ENCODE measurements around the gene FLAD1.

Gene FLAD1

DNA sequence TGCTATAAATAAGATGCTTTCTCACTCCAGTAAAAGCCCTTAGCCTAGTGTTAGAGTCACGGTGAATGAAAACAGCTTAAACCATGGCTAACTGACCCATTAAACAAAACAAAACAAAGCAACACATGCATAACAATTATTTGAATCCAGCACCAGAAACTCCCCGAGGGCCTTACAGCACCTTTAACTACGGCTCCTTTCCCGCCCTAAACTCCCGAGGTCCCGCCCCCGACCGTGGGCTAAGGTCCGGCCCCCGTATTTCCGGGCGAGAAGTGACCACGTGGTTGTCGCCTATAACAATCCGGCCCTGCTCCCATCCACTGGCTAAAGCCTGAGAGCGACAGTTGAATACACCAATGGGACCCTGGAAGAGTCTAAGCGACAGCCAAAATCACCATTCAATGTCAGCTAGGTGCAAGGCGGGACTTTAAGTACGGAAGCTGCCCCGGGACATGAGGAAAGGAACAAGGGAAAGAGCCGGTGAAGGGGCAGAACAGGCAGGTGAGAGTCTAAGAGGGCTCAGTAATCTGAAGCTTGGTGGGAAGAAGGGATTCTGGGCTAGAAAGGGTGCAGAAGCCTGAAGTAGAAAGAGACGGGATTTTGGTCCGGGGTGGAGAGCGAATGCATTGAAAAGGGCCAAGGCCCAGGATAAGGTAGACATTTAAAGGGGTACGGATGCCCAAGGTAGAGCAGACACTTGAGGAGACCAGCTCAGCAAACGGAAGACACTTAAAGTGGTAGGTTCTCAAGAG, at the start of gene FLAD1:
Gene FLAD1 (plus strand): TSS at position 448 of the 752 bp plus-strand sequence. CDS start 351 bp downstream, outside the sequence.
- peaks cover 7 to 37% of the 10 kb centered on the region in 2 experiments; a peak in 2 of 3 replicates for H3K36me3 ChIP-seq (ENCODE audit: control insufficient read depth in 2 of 2, insufficient read depth in 1 of 2, low read length in 2 of 2)
- ChIA-PET POLR2A (interaction anchor here (0.5 to 3.3 kb wide), 20 partner anchors 10 to 325 kb away, joined by 3 to 66 read pairs (median 5); partner anchors contain the start of genes ADAM15, CKS1B, LENEP and PBXIP1), CTCF (interaction anchor here (0.6 to 3.6 kb wide), 13 partner anchors 9 to 1338 kb away, joined by 3 to 55 read pairs (median 4); partner anchors contain the start of genes CKS1B, KRTCAP2, LENEP and PBXIP1)
- no peaks in the 10 kb centered on the region for H3K9me3 ChIP-seq (ENCODE audit: control insufficient read depth, insufficient read depth, low read depth, low read length)
- H3K27ac ChIP-seq (ENCODE audit: extremely low read depth, low read depth, low read length), result peak within 1 kb of the TSS; percentile 73
- H3K4me3 ChIP-seq (ENCODE audit: low read depth, low read length), result peak within 1 kb of the TSS; percentile 70
- H3K4me1 ChIP-seq (ENCODE audit: control insufficient read depth, insufficient read depth, low read length), result no peaks in the 10 kb centered on the region
- peak; percentile 56; the same call in 1 of the 2 replicates for TF ChIP-seq KLF9 (tag by site-specific recombination; IDR thresholded peaks at IDR 0.05; ENCODE audit: low read depth)
- peak; percentile 40 for TF ChIP-seq SETDB1 (IDR thresholded peaks at IDR 0.05; ENCODE audit: insufficient read length, low read length)
- TF ChIP-seq EGR2 (tag by site-specific recombination; IDR thresholded peaks at IDR 0.05; ENCODE audit: low read depth), result peak; percentile 84
- TF ChIP-seq ZNF10 (tag by site-specific recombination; IDR thresholded peaks at IDR 0.05), result peak; percentile 96
- TF ChIP-seq, protein P1, sequence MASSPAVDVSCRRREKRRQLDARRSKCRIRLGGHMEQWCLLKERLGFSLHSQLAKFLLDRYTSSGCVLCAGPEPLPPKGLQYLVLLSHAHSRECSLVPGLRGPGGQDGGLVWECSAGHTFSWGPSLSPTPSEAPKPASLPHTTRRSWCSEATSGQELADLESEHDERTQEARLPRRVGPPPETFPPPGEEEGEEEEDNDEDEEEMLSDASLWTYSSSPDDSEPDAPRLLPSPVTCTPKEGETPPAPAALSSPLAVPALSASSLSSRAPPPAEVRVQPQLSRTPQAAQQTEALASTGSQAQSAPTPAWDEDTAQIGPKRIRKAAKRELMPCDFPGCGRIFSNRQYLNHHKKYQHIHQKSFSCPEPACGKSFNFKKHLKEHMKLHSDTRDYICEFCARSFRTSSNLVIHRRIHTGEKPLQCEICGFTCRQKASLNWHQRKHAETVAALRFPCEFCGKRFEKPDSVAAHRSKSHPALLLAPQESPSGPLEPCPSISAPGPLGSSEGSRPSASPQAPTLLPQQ (tag by site-specific recombination; IDR thresholded peaks at IDR 0.05), result peak; percentile 61
- peak; percentile 89 for TF ChIP-seq ZFHX2 (tag by site-specific recombination; conservative IDR thresholded peaks at IDR 0.05)
- TF ChIP-seq ZNF521 (tag by site-specific recombination; IDR thresholded peaks at IDR 0.05), result no peak
- TF ChIP-seq, protein P2, sequence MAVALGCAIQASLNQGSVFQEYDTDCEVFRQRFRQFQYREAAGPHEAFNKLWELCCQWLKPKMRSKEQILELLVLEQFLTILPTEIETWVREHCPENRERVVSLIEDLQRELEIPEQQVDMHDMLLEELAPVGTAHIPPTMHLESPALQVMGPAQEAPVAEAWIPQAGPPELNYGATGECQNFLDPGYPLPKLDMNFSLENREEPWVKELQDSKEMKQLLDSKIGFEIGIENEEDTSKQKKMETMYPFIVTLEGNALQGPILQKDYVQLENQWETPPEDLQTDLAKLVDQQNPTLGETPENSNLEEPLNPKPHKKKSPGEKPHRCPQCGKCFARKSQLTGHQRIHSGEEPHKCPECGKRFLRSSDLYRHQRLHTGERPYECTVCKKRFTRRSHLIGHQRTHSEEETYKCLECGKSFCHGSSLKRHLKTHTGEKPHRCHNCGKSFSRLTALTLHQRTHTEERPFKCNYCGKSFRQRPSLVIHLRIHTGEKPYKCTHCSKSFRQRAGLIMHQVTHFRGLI (tag by site-specific recombination; IDR thresholded peaks at IDR 0.05), result no peak
- TF ChIP-seq SP7 (tag by site-specific recombination; IDR thresholded peaks at IDR 0.05), result peak; percentile 66
- peak; percentile 50 for TF ChIP-seq SCRT2 (tag by site-specific recombination; IDR thresholded peaks at IDR 0.05)
- peak; percentile 31; the same call in 1 of the 2 replicates for TF ChIP-seq ZBTB20 (tag by site-specific recombination; IDR thresholded peaks at IDR 0.05)
- peak; percentile 54; the same call in 1 of the 2 replicates for TF ChIP-seq KLF8 (tag by site-specific recombination; IDR thresholded peaks at IDR 0.05)
- TF ChIP-seq, protein P3, sequence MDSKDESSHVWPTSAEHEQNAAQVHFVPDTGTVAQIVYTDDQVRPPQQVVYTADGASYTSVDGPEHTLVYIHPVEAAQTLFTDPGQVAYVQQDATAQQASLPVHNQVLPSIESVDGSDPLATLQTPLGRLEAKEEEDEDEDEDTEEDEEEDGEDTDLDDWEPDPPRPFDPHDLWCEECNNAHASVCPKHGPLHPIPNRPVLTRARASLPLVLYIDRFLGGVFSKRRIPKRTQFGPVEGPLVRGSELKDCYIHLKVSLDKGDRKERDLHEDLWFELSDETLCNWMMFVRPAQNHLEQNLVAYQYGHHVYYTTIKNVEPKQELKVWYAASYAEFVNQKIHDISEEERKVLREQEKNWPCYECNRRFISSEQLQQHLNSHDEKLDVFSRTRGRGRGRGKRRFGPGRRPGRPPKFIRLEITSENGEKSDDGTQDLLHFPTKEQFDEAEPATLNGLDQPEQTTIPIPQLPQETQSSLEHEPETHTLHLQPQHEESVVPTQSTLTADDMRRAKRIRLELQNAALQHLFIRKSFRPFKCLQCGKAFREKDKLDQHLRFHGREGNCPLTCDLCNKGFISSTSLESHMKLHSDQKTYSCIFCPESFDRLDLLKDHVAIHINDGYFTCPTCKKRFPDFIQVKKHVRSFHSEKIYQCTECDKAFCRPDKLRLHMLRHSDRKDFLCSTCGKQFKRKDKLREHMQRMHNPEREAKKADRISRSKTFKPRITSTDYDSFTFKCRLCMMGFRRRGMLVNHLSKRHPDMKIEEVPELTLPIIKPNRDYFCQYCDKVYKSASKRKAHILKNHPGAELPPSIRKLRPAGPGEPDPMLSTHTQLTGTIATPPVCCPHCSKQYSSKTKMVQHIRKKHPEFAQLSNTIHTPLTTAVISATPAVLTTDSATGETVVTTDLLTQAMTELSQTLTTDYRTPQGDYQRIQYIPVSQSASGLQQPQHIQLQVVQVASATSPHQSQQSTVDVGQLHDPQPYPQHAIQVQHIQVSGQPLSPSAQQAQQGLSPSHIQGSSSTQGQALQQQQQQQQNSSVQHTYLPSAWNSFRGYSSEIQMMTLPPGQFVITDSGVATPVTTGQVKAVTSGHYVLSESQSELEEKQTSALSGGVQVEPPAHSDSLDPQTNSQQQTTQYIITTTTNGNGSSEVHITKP (tag by site-specific recombination; IDR thresholded peaks at IDR 0.05), result 0 out of 2 replicates have a peak, but pooled peaks have one; percentile 60
- peak; percentile 99 for TF ChIP-seq SP2 (tag by site-specific recombination; IDR thresholded peaks at IDR 0.05)
- no peak for TF ChIP-seq ZNF561 (tag by site-specific recombination; IDR thresholded peaks at IDR 0.05; ENCODE audit: borderline replicate concordance)
- TF ChIP-seq, protein P4, sequence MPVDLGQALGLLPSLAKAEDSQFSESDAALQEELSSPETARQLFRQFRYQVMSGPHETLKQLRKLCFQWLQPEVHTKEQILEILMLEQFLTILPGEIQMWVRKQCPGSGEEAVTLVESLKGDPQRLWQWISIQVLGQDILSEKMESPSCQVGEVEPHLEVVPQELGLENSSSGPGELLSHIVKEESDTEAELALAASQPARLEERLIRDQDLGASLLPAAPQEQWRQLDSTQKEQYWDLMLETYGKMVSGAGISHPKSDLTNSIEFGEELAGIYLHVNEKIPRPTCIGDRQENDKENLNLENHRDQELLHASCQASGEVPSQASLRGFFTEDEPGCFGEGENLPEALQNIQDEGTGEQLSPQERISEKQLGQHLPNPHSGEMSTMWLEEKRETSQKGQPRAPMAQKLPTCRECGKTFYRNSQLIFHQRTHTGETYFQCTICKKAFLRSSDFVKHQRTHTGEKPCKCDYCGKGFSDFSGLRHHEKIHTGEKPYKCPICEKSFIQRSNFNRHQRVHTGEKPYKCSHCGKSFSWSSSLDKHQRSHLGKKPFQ (tag by site-specific recombination; IDR thresholded peaks at IDR 0.05), result no peak
- 0 out of 2 replicates have a peak, but pooled peaks have one; percentile 27 for TF ChIP-seq ZNF843 (tag by site-specific recombination; IDR thresholded peaks at IDR 0.05)
- TF ChIP-seq, protein P5, sequence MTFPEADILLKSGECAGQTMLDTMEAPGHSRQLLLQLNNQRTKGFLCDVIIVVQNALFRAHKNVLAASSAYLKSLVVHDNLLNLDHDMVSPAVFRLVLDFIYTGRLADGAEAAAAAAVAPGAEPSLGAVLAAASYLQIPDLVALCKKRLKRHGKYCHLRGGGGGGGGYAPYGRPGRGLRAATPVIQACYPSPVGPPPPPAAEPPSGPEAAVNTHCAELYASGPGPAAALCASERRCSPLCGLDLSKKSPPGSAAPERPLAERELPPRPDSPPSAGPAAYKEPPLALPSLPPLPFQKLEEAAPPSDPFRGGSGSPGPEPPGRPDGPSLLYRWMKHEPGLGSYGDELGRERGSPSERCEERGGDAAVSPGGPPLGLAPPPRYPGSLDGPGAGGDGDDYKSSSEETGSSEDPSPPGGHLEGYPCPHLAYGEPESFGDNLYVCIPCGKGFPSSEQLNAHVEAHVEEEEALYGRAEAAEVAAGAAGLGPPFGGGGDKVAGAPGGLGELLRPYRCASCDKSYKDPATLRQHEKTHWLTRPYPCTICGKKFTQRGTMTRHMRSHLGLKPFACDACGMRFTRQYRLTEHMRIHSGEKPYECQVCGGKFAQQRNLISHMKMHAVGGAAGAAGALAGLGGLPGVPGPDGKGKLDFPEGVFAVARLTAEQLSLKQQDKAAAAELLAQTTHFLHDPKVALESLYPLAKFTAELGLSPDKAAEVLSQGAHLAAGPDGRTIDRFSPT (tag by site-specific recombination; IDR thresholded peaks at IDR 0.05), result no peak
- TF ChIP-seq, protein P6, sequence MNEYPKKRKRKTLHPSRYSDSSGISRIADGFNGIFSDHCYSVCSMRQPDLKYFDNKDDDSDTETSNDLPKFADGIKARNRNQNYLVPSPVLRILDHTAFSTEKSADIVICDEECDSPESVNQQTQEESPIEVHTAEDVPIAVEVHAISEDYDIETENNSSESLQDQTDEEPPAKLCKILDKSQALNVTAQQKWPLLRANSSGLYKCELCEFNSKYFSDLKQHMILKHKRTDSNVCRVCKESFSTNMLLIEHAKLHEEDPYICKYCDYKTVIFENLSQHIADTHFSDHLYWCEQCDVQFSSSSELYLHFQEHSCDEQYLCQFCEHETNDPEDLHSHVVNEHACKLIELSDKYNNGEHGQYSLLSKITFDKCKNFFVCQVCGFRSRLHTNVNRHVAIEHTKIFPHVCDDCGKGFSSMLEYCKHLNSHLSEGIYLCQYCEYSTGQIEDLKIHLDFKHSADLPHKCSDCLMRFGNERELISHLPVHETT (tag by site-specific recombination; IDR thresholded peaks at IDR 0.05), result peak; percentile 50; the same call in 1 of the 2 replicates
- peak; percentile 96 for TF ChIP-seq PRDM1 (tag by site-specific recombination; IDR thresholded peaks at IDR 0.05)
- TF ChIP-seq ZNF530 (tag by site-specific recombination; IDR thresholded peaks at IDR 0.05; ENCODE audit: low read depth), result peak; percentile 96
- no peak for TF ChIP-seq ZNF132 (tag by site-specific recombination; IDR thresholded peaks at IDR 0.05; ENCODE audit: borderline replicate concordance)
- TF ChIP-seq SP3 (tag by site-specific recombination; IDR thresholded peaks at IDR 0.05), result peak; percentile 97
- TF ChIP-seq ZSCAN30 (tag by site-specific recombination; IDR thresholded peaks at IDR 0.05), result peak; percentile 46; the same call in 1 of the 2 replicates
- peak; percentile 95 for TF ChIP-seq ZNF600 (tag by site-specific recombination; IDR thresholded peaks at IDR 0.05)

Measured in HEK293 (cell line).